ENCODE measurements around the gene CLCNKB.

DNA sequence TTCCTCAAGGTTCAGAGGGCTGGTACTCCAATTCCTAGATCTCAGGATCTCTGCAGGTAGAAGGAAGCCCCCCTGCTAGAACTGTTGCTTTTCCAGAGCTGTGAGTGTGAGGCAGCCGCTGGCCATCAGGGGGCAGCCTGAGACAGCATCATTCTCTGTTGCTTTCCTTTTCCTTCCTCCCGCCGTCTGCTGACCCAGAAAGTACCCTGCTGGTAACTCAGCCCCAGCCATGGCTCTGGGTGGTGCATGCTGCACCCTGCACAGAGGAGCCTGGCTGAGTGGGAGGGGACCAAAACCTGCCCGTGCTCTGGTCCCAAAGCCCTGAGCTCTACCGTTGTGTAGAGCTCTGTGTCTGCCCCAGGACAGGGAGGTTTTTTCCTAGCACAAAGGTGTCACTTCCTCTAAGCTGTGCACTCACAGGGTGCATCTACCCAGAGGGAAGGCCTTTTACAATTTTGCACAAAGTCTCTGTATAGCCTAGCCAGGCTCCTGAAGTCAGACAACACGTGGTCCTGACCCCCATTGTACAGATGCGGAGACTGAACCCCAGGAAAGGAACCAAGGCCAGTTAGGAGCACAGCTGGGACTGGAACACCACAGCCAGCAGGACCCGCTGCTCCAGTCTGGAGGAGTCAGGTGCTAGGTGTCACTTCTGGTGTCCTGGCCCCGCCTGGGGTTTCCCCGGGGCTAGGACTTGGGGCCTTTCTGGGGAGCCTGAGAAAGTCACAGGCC, 35.5 kb downstream of the CLCNKB start:
- TF ChIP-seq, protein P1, sequence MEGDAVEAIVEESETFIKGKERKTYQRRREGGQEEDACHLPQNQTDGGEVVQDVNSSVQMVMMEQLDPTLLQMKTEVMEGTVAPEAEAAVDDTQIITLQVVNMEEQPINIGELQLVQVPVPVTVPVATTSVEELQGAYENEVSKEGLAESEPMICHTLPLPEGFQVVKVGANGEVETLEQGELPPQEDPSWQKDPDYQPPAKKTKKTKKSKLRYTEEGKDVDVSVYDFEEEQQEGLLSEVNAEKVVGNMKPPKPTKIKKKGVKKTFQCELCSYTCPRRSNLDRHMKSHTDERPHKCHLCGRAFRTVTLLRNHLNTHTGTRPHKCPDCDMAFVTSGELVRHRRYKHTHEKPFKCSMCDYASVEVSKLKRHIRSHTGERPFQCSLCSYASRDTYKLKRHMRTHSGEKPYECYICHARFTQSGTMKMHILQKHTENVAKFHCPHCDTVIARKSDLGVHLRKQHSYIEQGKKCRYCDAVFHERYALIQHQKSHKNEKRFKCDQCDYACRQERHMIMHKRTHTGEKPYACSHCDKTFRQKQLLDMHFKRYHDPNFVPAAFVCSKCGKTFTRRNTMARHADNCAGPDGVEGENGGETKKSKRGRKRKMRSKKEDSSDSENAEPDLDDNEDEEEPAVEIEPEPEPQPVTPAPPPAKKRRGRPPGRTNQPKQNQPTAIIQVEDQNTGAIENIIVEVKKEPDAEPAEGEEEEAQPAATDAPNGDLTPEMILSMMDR (IDR thresholded peaks at IDR 0.05; ENCODE audit: low read depth, low read length, poor library complexity, severe bottlenecking), result peak; percentile 86
- no peak for TF ChIP-seq EZH2phosphoT487 (IDR thresholded peaks at IDR 0.05; ENCODE audit: borderline replicate concordance, low read length)

All from DOHH2 (cell line).